GM10266 (cell line): ENCODE data around the gene HOXA5.

Source experiments
- DNase-seq: peaks from one replicate; pipeline ENCODE4 v3.0.0; 2012; ENCODE audit errors: extremely low spot score
- TF ChIP-seq, protein P1 (sequence below): IDR thresholded peaks from 2 replicates; pipeline ENCODE4 v1.5.1; 2012; ENCODE audit warnings: mild to moderate bottlenecking, low read depth; ENCODE audit not compliant: control insufficient read depth, insufficient read depth; ENCODE audit errors: missing control alignments

Gene HOXA5

DNA sequence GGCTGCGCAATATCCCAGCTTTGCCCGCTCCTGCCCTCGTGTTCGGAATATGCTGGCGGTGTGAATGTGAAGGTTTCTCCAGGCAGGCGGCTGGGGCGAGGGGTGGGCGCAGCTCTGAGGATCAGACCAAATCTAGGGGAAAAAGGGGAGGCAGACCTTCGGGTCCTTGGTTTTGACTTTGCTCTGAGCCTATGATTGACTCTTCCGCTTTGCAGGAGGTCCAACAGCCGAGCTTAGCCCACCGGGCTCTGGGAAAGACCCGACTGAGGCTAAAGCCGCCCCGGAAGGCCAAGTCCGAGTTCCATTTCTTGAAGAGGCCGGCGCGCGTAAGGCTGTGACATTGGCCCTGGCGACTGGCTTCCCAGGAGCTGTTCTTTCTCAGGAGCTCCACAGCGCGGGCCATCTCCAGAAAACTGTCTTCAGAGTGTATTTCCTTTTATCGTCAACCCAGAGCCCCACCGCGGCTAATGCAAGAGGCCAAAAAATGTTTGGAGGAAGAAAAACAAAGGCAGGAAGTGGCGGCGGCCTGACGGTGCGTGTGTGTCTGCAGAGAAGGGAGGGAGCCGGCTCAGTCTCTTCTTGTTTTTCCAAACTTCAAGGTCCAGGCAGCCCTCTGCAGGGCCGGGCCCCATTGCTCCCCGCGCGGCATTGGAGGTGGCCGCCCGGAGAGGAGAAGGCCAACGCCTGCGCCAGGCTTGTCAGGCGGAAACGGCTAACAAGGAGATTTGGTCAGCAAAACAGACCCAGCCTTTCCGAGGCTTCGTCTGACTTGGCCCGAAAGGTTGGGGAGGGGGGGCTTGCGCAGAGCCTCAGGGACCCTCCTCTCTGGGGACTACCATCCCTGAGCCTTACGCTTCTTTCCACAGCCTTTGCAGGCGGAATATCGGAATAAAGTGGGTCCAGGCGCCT is 45.2 kb upstream of the HOXA5 start:
- TF ChIP-seq, protein P1, sequence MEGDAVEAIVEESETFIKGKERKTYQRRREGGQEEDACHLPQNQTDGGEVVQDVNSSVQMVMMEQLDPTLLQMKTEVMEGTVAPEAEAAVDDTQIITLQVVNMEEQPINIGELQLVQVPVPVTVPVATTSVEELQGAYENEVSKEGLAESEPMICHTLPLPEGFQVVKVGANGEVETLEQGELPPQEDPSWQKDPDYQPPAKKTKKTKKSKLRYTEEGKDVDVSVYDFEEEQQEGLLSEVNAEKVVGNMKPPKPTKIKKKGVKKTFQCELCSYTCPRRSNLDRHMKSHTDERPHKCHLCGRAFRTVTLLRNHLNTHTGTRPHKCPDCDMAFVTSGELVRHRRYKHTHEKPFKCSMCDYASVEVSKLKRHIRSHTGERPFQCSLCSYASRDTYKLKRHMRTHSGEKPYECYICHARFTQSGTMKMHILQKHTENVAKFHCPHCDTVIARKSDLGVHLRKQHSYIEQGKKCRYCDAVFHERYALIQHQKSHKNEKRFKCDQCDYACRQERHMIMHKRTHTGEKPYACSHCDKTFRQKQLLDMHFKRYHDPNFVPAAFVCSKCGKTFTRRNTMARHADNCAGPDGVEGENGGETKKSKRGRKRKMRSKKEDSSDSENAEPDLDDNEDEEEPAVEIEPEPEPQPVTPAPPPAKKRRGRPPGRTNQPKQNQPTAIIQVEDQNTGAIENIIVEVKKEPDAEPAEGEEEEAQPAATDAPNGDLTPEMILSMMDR: no peak
- DNase-seq: no peak

DNA sequence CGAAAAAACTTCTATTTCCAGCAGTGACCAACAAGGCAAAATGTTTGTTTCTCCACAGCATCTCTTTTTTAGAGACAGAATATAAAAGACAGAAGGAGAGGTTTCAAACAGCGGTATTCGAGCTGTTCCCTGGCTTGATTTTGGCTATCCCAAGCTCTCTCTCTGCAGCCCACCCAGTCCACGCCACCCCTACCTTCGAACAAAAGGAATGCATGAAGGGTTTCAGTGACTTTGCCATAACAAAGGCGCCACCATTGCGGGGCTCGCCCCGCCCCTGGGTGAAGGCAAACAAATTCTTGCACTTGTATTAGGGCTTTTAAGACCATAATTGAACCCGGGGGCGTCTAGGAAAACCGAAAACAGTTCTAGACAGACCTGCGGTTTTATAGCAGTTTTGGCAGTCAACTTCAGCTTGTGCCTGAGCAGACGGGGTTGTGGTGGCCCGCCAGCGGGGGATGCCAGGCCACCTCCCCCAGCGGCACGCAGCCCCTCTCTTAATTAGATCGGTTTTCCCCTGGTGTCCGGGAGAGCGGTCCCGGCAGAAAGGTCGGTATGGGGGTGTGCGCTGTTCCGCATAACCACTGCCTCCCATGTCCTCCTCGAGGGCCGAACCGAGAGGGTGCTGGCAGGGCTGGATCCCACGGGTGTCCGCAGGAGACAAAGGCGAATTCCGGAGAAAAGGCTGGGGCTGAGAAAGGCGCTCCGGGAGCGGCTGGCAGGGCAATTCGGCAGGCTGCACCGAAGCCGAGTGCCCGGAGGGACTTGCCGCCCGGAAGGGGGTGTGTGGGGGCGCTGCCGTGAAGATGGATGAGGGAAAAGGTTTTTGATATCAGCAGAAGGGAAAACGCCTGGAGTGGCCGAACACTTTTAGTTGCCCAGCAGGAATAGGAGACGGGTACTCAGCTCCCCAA is 44.2 kb upstream of the HOXA5 start:
- TF ChIP-seq, protein P1: no peak
- DNase-seq: no peak

DNA sequence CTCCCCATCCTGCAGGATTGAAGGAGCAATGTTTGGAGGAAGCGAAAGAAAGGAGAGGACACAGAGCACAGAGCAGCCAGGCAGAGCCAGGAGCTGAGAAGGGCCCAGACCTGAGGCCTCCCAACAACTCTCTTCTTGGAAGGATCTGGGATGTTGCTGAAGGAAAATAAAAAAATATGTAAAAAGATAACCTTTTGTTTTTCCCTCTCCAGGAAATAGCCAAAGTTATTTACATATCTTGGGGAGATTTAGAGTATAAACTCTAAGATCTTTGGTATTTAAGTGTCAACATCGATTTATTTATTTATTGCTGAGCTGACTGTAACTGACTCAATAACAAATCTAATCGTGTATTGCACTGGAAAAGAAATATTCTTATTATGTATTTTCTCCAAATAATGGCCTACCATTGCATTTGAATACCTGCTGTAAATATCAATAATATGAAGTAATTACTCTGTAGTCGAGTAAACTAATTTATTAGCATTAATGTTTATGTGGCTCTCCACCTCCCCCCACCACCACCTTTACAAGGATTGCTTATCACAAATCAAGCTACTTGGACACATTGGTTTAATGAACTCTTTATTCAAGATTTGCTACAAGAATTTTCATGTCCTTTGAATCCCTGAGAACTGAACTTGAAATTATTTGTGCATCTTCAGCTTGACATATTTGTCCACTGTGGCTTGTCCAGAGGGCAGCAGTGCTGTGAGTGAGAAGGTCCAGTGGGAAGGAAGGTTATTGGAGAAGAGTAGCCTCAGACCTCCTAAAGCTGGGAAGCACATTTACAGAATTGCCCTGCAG is 43.4 kb upstream of the HOXA5 start:
- DNase-seq: no peak
- TF ChIP-seq, protein P1: no peak

DNA sequence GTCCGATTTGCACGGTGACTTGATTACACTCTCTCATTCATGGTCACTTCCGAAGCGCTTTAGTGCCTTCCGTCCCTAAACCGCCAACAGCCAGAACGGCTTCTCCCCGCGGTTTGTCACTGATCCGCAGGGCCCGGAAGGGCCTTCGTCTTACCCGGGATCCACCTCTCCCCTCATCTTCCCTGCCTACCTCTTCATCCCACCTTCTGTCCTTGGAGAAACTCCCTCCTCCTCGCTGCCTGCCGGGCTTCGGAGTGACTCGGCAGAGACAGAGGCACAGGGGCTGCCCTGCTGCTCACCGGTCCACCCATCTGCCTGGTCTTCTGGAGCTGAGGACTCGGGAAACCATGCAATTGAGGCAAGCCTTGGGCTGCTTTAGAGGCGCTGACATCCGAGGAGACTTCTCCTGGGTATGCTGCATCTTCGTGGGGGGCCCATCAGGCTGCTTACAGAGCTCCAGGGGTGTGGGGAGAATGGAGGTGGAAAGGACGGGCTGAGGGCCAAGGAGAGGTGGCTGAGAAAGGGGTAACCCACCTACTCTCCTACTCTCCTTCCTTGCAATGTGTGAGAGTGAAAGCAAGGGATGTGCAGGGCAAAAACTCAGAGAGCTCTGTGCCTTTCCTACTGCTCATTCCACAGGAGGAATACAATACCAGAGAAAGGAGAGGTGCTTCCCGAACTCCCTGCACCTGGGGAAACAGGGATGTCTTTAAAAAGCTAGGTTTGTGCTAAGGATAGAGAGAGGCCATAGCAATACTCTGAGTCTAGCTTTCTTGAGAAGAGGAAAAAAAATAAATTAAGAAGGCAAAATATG is 42.6 kb upstream of the HOXA5 start:
- TF ChIP-seq, protein P1: no peak
- DNase-seq: no peak

DNA sequence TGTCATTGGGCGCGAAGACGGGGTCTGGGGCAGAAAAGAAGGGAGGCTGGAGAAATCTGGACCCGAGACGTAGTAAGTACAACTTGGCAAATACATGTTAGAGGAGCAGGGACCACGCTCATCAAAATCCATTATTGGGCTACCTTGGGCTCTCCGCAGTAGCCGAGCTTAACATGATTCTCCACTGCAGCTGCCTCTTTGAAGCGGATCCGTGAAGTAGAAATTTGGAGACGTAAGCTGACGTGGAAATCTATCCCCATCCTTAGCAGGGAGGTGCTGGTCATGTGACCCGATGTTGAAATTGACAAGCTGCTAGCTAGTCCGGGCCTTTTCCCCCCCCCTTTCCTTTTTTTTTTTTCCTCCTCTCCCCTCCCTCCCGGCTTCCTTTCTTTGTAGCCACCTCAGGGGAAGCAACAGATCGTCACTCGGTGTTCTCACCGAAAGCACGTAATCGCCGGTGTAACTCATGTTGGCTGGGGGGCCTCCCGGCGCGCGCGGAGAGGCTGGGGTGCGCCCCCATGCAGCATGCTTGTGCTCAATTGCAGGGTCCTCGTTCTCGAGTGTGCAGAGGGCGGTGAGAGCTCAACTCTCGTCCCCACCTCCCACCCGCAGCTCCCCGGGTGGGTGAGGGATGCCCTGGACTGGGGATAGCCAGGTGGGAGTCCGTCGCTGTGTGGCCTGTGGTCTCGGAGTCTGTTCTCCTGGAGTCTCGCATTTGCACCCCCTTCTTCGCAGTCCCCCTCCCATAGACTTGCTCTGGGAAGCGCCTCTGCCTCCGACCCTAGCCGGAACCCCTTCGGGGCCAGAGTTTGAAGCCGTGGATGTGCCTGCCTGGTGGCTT is 41.8 kb upstream of the HOXA5 start, which contains the start of gene HOXA11:
Gene HOXA11 (minus strand): TSS at position 220 of the 841 bp plus-strand sequence. CDS start 88 bp downstream, at position 132.
- no peak for DNase-seq
- TF ChIP-seq, protein P1: no peak
